H1 (cell line): ENCODE results near the gene TTC32. TPM values are rescaled to one million over a fixed set of nuclear protein-coding genes. Genes with fewer than 3 reads are reported as not detected.

Experiments used
- CTCF ChIA-PET: fragments of 300-600 bp; sonication (Branson Sonifier 250); formaldehyde crosslinking; loops from one replicate; lab custom pipeline; 2021; ENCODE audit not compliant: partially characterized antibody; lab: Charles Lee
- POLR2A ChIA-PET: fragments of 300-600 bp; sonication (Branson Sonifier 250); formaldehyde crosslinking; loops from one replicate; lab custom pipeline; 2021; ENCODE audit warnings: inconsistent platforms; ENCODE audit not compliant: partially characterized antibody; lab: Charles Lee
- DNase-seq, 2 experiments: peaks; one replicate each; pipeline versions ENCODE4 v3.0.0 to v3.0.0-alpha.2; 2010 to 2022; ENCODE audit warnings: low spot score in 2 of 2, low read depth in 1 of 2, mixed read lengths in 1 of 2
- FAIRE-seq: peaks from 2 replicates; lab custom pipeline; 2011; peaks lifted over from hg19 to GRCh38; lab: Jason Lieb, UNC
- H2AFZ ChIP-seq: 2 replicates; pipeline ENCODE4 v1.8.1; 2012; ENCODE audit warnings: low read length, inconsistent platforms
- H2AK5ac ChIP-seq: 2 replicates; pipeline ENCODE4 v1.6.1; 2013; ENCODE audit warnings: low read depth, low read length
- H2BK120ac ChIP-seq: replicated peaks from 2 replicates; pipeline ENCODE3; 2013; ENCODE audit warnings: low read depth, low read length, inconsistent platforms
- H2BK12ac ChIP-seq: 2 replicates; pipeline ENCODE4 v1.6.1; 2013; ENCODE audit warnings: low read depth, low read length
- H2BK15ac ChIP-seq: 2 replicates; pipeline ENCODE4 v1.6.1; 2013; ENCODE audit warnings: low read length
- H2BK20ac ChIP-seq: 2 replicates; pipeline ENCODE4 v1.6.1; 2013; ENCODE audit warnings: low read length
- H2BK5ac ChIP-seq: 2 replicates; pipeline ENCODE4 v1.6.1; 2013; ENCODE audit warnings: low read depth, low read length
- H3K14ac ChIP-seq: 2 replicates; pipeline ENCODE4 v1.6.1; 2013; ENCODE audit warnings: inconsistent platforms; ENCODE audit not compliant: insufficient read length
- H3K18ac ChIP-seq: 2 replicates; pipeline ENCODE4 v1.6.1; 2013; ENCODE audit warnings: low read length; ENCODE audit errors: extremely low read depth
- H3K23ac ChIP-seq: 2 replicates; pipeline ENCODE4 v1.6.1; 2013; ENCODE audit warnings: inconsistent platforms; ENCODE audit not compliant: insufficient read length
- H3K23me2 ChIP-seq: 2 replicates; pipeline ENCODE4 v1.6.1; 2013; ENCODE audit warnings: low read depth, low read length
- H3K27ac ChIP-seq: 2 replicates; pipeline ENCODE4 v1.6.1; 2011; ENCODE audit warnings: low read depth, low read length, inconsistent platforms
- H3K27me3 ChIP-seq, 4 experiments: replicated peaks in 1 of 4; 1 replicate in 1 of 4; 2 replicates in 3 of 4; pipeline versions ENCODE4 v1.6.1 to v1.8.1; 2011 to 2013; ENCODE audit warnings: low read length in 3 of 4, mild to moderate bottlenecking in 3 of 4, inconsistent platforms in 2 of 4, mixed read lengths in 2 of 4, moderate library complexity in 1 of 4; ENCODE audit not compliant: control insufficient read depth in 3 of 4, insufficient read depth in 3 of 4; ENCODE audit errors: extremely low read depth in 1 of 4
- H3K36me3 ChIP-seq, 4 experiments: 2 replicates each; pipeline versions ENCODE4 v1.6.1 to v1.8.1; 2011 to 2013; ENCODE audit warnings: mild to moderate bottlenecking in 4 of 4, low read length in 3 of 4, moderate library complexity in 2 of 4, control low read depth in 1 of 4, inconsistent platforms in 1 of 4; ENCODE audit not compliant: insufficient read depth in 4 of 4, control insufficient read depth in 2 of 4
- H3K4ac ChIP-seq: replicated peaks from 2 replicates; pipeline ENCODE3; 2013; ENCODE audit warnings: low read length, low read depth, mixed read lengths, inconsistent platforms; ENCODE audit not compliant: insufficient read length
- H3K4me1 ChIP-seq, 4 experiments: replicated peaks in 1 of 4; 1 replicate in 1 of 4; 2 replicates in 3 of 4; pipeline versions ENCODE4 v1.6.1 to v1.8.1; 2011 to 2013; ENCODE audit warnings: low read length in 3 of 4, inconsistent platforms in 2 of 4, mixed read lengths in 1 of 4; ENCODE audit not compliant: insufficient read depth in 4 of 4, control insufficient read depth in 3 of 4
- H3K4me2 ChIP-seq, 2 experiments: 2 replicates each; pipeline versions ENCODE4 v1.6.1 to v1.8.1; 2011 to 2013; ENCODE audit warnings: low read depth in 2 of 2, low read length in 2 of 2, control low read depth in 1 of 2, inconsistent platforms in 1 of 2, mild to moderate bottlenecking in 1 of 2; ENCODE audit not compliant: insufficient read depth in 1 of 2
- H3K4me3 ChIP-seq, 4 experiments: fragments of 200-600, 300-600 bp in 1 of 4; sonication (generic), shearing (Covaris generic), sonication (Bioruptor Twin) in 1 of 4; 2 replicates each; pipeline versions ENCODE4 v1.5.1 to v1.8.1; 2011 to 2016; ENCODE audit warnings: low read length in 4 of 4, low read depth in 3 of 4, control low read depth in 2 of 4, inconsistent platforms in 2 of 4, mild to moderate bottlenecking in 2 of 4, mixed read lengths in 1 of 4, moderate library complexity in 1 of 4; ENCODE audit not compliant: insufficient read depth in 2 of 4; ENCODE audit errors: extremely low read depth in 1 of 4
- H3K56ac ChIP-seq: replicated peaks from 2 replicates; pipeline ENCODE3; 2013; ENCODE audit warnings: low read depth, mild to moderate bottlenecking, mixed read lengths, low read length, inconsistent platforms; ENCODE audit not compliant: insufficient read length
- H3K79me1 ChIP-seq: 2 replicates; pipeline ENCODE4 v1.6.1; 2013; ENCODE audit warnings: low read depth, low read length, control low read depth
- H3K79me2 ChIP-seq, 2 experiments: 2 replicates each; pipeline versions ENCODE4 v1.6.1 to v1.8.1; 2012 to 2013; ENCODE audit warnings: low read length in 2 of 2, mild to moderate bottlenecking in 2 of 2, inconsistent platforms in 1 of 2; ENCODE audit not compliant: insufficient read depth in 2 of 2, control insufficient read depth in 1 of 2
- H3K9ac ChIP-seq, 4 experiments: replicated peaks in 1 of 4; 1 replicate in 1 of 4; 2 replicates in 3 of 4; pipeline versions ENCODE4 v1.6.1 to v1.8.1; 2011 to 2013; ENCODE audit warnings: low read depth in 3 of 4, low read length in 3 of 4, control low read depth in 2 of 4, mild to moderate bottlenecking in 2 of 4, moderate library complexity in 2 of 4, inconsistent platforms in 1 of 4; ENCODE audit errors: extremely low read depth in 1 of 4
- H3K9me3 ChIP-seq, 2 experiments: 2 replicates each; pipeline versions ENCODE4 v1.6.1 to v1.8.1; 2012 to 2013; ENCODE audit warnings: mild to moderate bottlenecking in 2 of 2, moderate library complexity in 2 of 2, control low read depth in 1 of 2, inconsistent platforms in 1 of 2, low read depth in 1 of 2, low read length in 1 of 2, mixed read lengths in 1 of 2; ENCODE audit not compliant: insufficient read depth in 2 of 2
- H4K20me1 ChIP-seq, 2 experiments: replicated peaks in 1 of 2; 2 replicates each; pipeline versions ENCODE3 to v1.8.1; 2011 to 2013; ENCODE audit warnings: inconsistent platforms in 2 of 2, low read length in 2 of 2, mild to moderate bottlenecking in 1 of 2; ENCODE audit not compliant: insufficient read depth in 2 of 2, control insufficient read depth in 1 of 2
- H4K5ac ChIP-seq: 2 replicates; pipeline ENCODE4 v1.6.1; 2013; ENCODE audit warnings: low read length, low read depth, mixed read lengths, inconsistent platforms; ENCODE audit not compliant: insufficient read length
- H4K8ac ChIP-seq: 2 replicates; pipeline ENCODE4 v1.8.0; 2013; ENCODE audit warnings: mild to moderate bottlenecking, moderate library complexity, low read length, inconsistent platforms; ENCODE audit not compliant: insufficient read depth; ENCODE audit errors: extremely low read depth
- H4K91ac ChIP-seq: replicated peaks from 2 replicates; pipeline ENCODE3; 2013; ENCODE audit warnings: low read length, mixed read lengths, inconsistent platforms; ENCODE audit not compliant: insufficient read length
- CBX5 ChIP-seq: fragments of 300-800, 300-1000 bp; sonication (generic); IDR thresholded peaks from 2 replicates; pipeline ENCODE4 v1.7.1; 2016; ENCODE audit warnings: antibody characterized with exemption, low read length, low read depth
- CHD1 ChIP-seq: IDR thresholded peaks from 2 replicates; pipeline ENCODE4 v1.6.1; 2012; ENCODE audit warnings: low read depth, low read length, improper control_type of control experiment
- CTBP2 ChIP-seq: IDR thresholded peaks from 2 replicates; pipeline ENCODE4 v1.7.0; 2011; ENCODE audit warnings: borderline replicate concordance, mild to moderate bottlenecking, moderate library complexity, mixed read lengths, low read length; ENCODE audit not compliant: insufficient read depth, insufficient read length
- EGR1 ChIP-seq: IDR thresholded peaks from 2 replicates; pipeline ENCODE4 v1.6.1; 2011; ENCODE audit warnings: low read depth, low read length, borderline replicate concordance
- HDAC2 ChIP-seq, 2 experiments: fragments of 300-600 bp in 1 of 2; sonication (generic) in 1 of 2; IDR thresholded peaks; 2 replicates each; pipeline ENCODE4 v1.6.1; 2011 to 2012; ENCODE audit warnings: low read depth in 2 of 2, low read length in 2 of 2, mild to moderate bottlenecking in 2 of 2, moderate library complexity in 2 of 2, borderline replicate concordance in 1 of 2, inconsistent platforms in 1 of 2
- PHF8 ChIP-seq: fragments of 200-600 bp; sonication (generic); conservative IDR thresholded peaks from 2 replicates; pipeline ENCODE4 v1.7.1; 2012; ENCODE audit warnings: low read depth, mild to moderate bottlenecking, inconsistent platforms, low read length, moderate library complexity
- POLR2AphosphoS5 ChIP-seq: IDR thresholded peaks from 2 replicates; pipeline ENCODE4 v1.6.1; 2011; ENCODE audit warnings: low read depth, low read length
- RNF2 ChIP-seq: fragments of 200-900, 300-1000 bp; sonication (generic); IDR thresholded peaks from 2 replicates; pipeline ENCODE4 v1.7.1; 2016; ENCODE audit warnings: borderline replicate concordance, low read depth, mild to moderate bottlenecking, antibody characterized with exemption, low read length; ENCODE audit not compliant: poor library complexity, severe bottlenecking; ENCODE audit errors: missing control alignments
- SIRT6 ChIP-seq: IDR thresholded peaks from one replicate; pipeline ENCODE4 v1.7.1; 2012; ENCODE audit warnings: low read length, inconsistent platforms
- SIX5 ChIP-seq: IDR thresholded peaks from 2 replicates; pipeline ENCODE4 v1.6.1; 2011; ENCODE audit warnings: mild to moderate bottlenecking, low read depth, low read length
- SRF ChIP-seq: IDR thresholded peaks from 2 replicates; pipeline ENCODE4 v1.6.1; 2011; ENCODE audit warnings: mild to moderate bottlenecking, low read depth, low read length, moderate library complexity
- TBP ChIP-seq: IDR thresholded peaks from 2 replicates; pipeline ENCODE4 v1.6.1; 2011; ENCODE audit warnings: low read depth, low read length, improper control_type of control experiment
- YY1 ChIP-seq: IDR thresholded peaks from 2 replicates; pipeline ENCODE4 v1.6.1; 2011; ENCODE audit warnings: low read depth, mild to moderate bottlenecking, low read length
- ZNF274 ChIP-seq: IDR thresholded peaks from 2 replicates; pipeline ENCODE4 v1.7.0; 2012; ENCODE audit warnings: low read length, borderline replicate concordance; ENCODE audit errors: extremely low read depth
- WGBS, 2 experiments: shearing (Covaris generic) in 1 of 2; methylation state at CpG; one replicate each; pipeline versions ENCODE4 v1.1.6 to v1.1.7; 2013 to 2015; ENCODE audit warnings: low lambda C conversion rate in 2 of 2, mixed read lengths in 2 of 2, inconsistent platforms in 1 of 2, low coverage in 1 of 2, missing lambda C conversion rate in 1 of 2; ENCODE audit not compliant: insufficient replicate concordance in 2 of 2, insufficient coverage in 1 of 2, insufficient read length in 1 of 2; ENCODE audit errors: extremely low coverage in 1 of 2, missing lambda C conversion rate in 1 of 2; 5-methylcytosine and 5-hydroxymethylcytosine counted together
- polyA plus RNA-seq, 7 experiments: library from polyadenylated mRNA; depleted of rRNA in 3 of 7; stranded (reverse) in 5 of 7; unstranded in 2 of 7; fragments of >200 nt in 5 of 7; fragments of 200-250 nt in 2 of 7; gene quantifications; 1 replicate in 5 of 7; 2 replicates in 1 of 7; 4 replicates in 1 of 7; pipeline versions ENCODE4 v1.2.1 to v1.2.3, GENCODE V29; 2011 to 2013; ENCODE audit warnings: missing spikeins in 2 of 7, mixed read lengths in 2 of 7
- total RNA-seq: library from RNA; stranded (reverse); fragmentation: NEBNext Ultra II Directional; extraction: Animal tissue kit (Norgen Biotek cat#: 25700); gene quantifications from 2 replicates; pipeline ENCODE4 v1.2.1, GENCODE V29; 2021
- TF ChIP-seq, protein P1 (sequence below): IDR thresholded peaks from 2 replicates; pipeline ENCODE4 v1.6.1; 2012; ENCODE audit warnings: inconsistent platforms

Gene TTC32
- total and polyA plus RNA-seq, 2 of the 8 experiments (the other 6 are each of a cell fraction or from before 2014, with no cell fraction given): 6.8 to 8.7 TPM

GRCh38 chr2:19936203-19936602 lies 34.4 kb upstream of the TTC32 start:
- Histone ChIP-seq H3K56ac (no peak overlapping the region), H3K4me1 (no peaks in the 10 kb centered on the region), H3K18ac (no peak overlapping the region), H3K14ac (no peak overlapping the region), H2AK5ac (no peak overlapping the region), H4K5ac (no peak overlapping the region), H3K27me3 (no peaks in the 10 kb centered on the region), H2BK20ac (no peak overlapping the region), H3K27ac (no peak overlapping the region), H4K91ac (no peak overlapping the region), H2BK120ac (no peak overlapping the region), H4K20me1 (no peaks in the 10 kb centered on the region), H4K8ac (no peak overlapping the region), H2BK15ac (no peak overlapping the region), H3K79me2 (no peaks in the 10 kb centered on the region), H3K23me2 (no peaks in the 10 kb centered on the region), H3K36me3 (peaks cover 3 to 45% (median 18%) of the 10 kb centered on the region in 4 experiments; a peak in 7 of 8 replicates), H3K9ac (no peak overlapping the region), H2BK12ac (no peak overlapping the region), H3K4ac (no peak overlapping the region), H3K4me3 (no peak overlapping the region), H2BK5ac (no peak overlapping the region), H3K4me2 (no peak overlapping the region), H3K23ac (no peak overlapping the region), H2AFZ (no peak overlapping the region), H3K9me3 (no peaks in the 10 kb centered on the region), H3K79me1 (no peaks in the 10 kb centered on the region)
- WGBS, 2 experiments: 87% methylated on average over 2 of the region's 2 CpGs; no CpG with 5 or more reads in 1 of the 2 experiments
- ChIA-PET CTCF (interaction anchor here (2.1 kb wide), 1 partner anchor 8 kb away, joined by 5 read pairs; no protein-coding TSS in a partner anchor), POLR2A (no interaction called here)
- no peak for DNase-seq
- no peak for FAIRE-seq
- TF ChIP-seq TBP: no peak
- TF ChIP-seq ZNF274: no peak
- no peak for TF ChIP-seq SRF
- no peak for TF ChIP-seq CHD1
- TF ChIP-seq CBX5: no peak
- TF ChIP-seq PHF8: no peak
- no peak for TF ChIP-seq SIX5
- no peak for TF ChIP-seq YY1
- no peak for TF ChIP-seq EGR1
- no peak for TF ChIP-seq POLR2AphosphoS5
- no peak for TF ChIP-seq SIRT6
- no peak for TF ChIP-seq HDAC2 (IDR thresholded peaks at IDR 0.05; ENCODE audit: borderline replicate concordance in 1 of 2, low read depth in 2 of 2, low read length in 2 of 2)
- no peak for TF ChIP-seq CTBP2
- TF ChIP-seq RNF2: no peak
- TF ChIP-seq, protein P1, sequence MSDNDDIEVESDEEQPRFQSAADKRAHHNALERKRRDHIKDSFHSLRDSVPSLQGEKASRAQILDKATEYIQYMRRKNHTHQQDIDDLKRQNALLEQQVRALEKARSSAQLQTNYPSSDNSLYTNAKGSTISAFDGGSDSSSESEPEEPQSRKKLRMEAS: no peak
